Globus pallidus (tissue), 1 donor: ENCODE results near the gene CRP.
"Not testable (repeated sequence)": the region's sequence is repeated elsewhere in the genome, so short reads cannot be mapped to it uniquely, and the experiment has no call there.

Source experiments
- DNase-seq: peaks from one replicate; pipeline ENCODE4 v3.0.0-alpha.2; 2015; ENCODE audit warnings: low spot score

CRP gene

GRCh38 chr1:159699653-159700052, 14.7 kb downstream of the CRP start:
- no peak for DNase-seq

GRCh38 chr1:159699246-159699645, 15.1 kb downstream of the CRP start:
- no peak for DNase-seq

- DNase-seq: no peak
These were observed 26.9 kb downstream of the CRP start for GRCh38 chr1:159687511-159687910.

- DNase-seq: no peak
These were observed 27.6 kb downstream of the CRP start for GRCh38 chr1:159686599-159687299.

- no peak for DNase-seq
These were observed 35.5 kb downstream of the CRP start for GRCh38 chr1:159678939-159679338.

GRCh38 chr1:159675046-159675445, 39.3 kb downstream of the CRP start:
- DNase-seq: no peak

- not testable (repeated sequence) for DNase-seq
These were observed 42.0 kb downstream of the CRP start for GRCh38 chr1:159672390-159672789.

- DNase-seq: no peak
These were observed 45.1 kb downstream of the CRP start for GRCh38 chr1:159669338-159669737.

- no peak for DNase-seq
These were observed 45.6 kb downstream of the CRP start for GRCh38 chr1:159668739-159669138.

- DNase-seq: no peak
These were observed 50.1 kb downstream of the CRP start for GRCh38 chr1:159664247-159664646.

- no peak for DNase-seq
These were observed 50.8 kb downstream of the CRP start for GRCh38 chr1:159663552-159663951.
